Liver (tissue), 9 donors: ENCODE results near the gene C10orf71. TPM values are rescaled to one million over a fixed set of nuclear protein-coding genes. Genes with fewer than 3 reads are reported as not detected.

ENCODE experiments used
- DNase-seq: peaks from one replicate; pipeline ENCODE4 v3.0.0-alpha.2; 2017; ENCODE audit warnings: low spot score
- H3K27ac ChIP-seq, 2 donors: one replicate each; pipeline ENCODE4 v1.7.0; 2013; ENCODE audit warnings: inconsistent platforms in 2 of 2, low read length in 2 of 2, control low read depth in 1 of 2, low read depth in 1 of 2, mild to moderate bottlenecking in 1 of 2
- H3K27me3 ChIP-seq, 4 donors: one replicate each; pipeline versions ENCODE4 v1.6.1 to v1.7.0; 2013; ENCODE audit warnings: low read length in 3 of 4, inconsistent platforms in 1 of 4, mild to moderate bottlenecking in 1 of 4, moderate library complexity in 1 of 4; ENCODE audit not compliant: control insufficient read depth in 4 of 4, insufficient read depth in 4 of 4
- H3K36me3 ChIP-seq, 4 donors: one replicate each; pipeline versions ENCODE4 v1.6.1 to v1.7.0; 2013; ENCODE audit warnings: low read length in 3 of 4, mild to moderate bottlenecking in 3 of 4, low read depth in 1 of 4, moderate library complexity in 1 of 4; ENCODE audit not compliant: control insufficient read depth in 4 of 4, insufficient read depth in 3 of 4
- H3K4me1 ChIP-seq, 4 donors: one replicate each; pipeline versions ENCODE4 v1.6.1 to v1.7.0; 2013; ENCODE audit warnings: low read length in 3 of 4, mild to moderate bottlenecking in 3 of 4, moderate library complexity in 1 of 4; ENCODE audit not compliant: control insufficient read depth in 4 of 4, insufficient read depth in 4 of 4
- H3K4me3 ChIP-seq, 3 donors: one replicate each; pipeline versions ENCODE4 v1.6.1 to v1.7.0; 2013; ENCODE audit warnings: low read length in 3 of 3, control low read depth in 1 of 3, low read depth in 1 of 3, mild to moderate bottlenecking in 1 of 3
- H3K9ac ChIP-seq, 2 donors: one replicate each; pipeline ENCODE4 v1.7.0; 2013; ENCODE audit warnings: low read length in 2 of 2, mild to moderate bottlenecking in 2 of 2, moderate library complexity in 2 of 2, control low read depth in 1 of 2, low read depth in 1 of 2
- H3K9me3 ChIP-seq, 4 donors: one replicate each; pipeline versions ENCODE4 v1.6.1 to v1.7.0; 2013; ENCODE audit warnings: low read length in 3 of 4; ENCODE audit not compliant: control insufficient read depth in 4 of 4
- HNF4A ChIP-seq, 2 donors: conservative IDR thresholded peaks; 2 replicates each; pipeline ENCODE4 v1.6.1; 2016; ENCODE audit warnings: antibody characterized with exemption in 2 of 2, mild to moderate bottlenecking in 2 of 2
- JUND ChIP-seq, 2 donors: IDR thresholded peaks; 2 replicates each; pipeline ENCODE4 v1.6.1; 2016; ENCODE audit warnings: antibody characterized with exemption in 2 of 2
- RXRA ChIP-seq, 2 donors: IDR thresholded peaks; 2 replicates each; pipeline ENCODE4 v1.6.1; 2017 to 2018; ENCODE audit warnings: antibody characterized with exemption in 2 of 2, mild to moderate bottlenecking in 1 of 2
- SP1 ChIP-seq: IDR thresholded peaks from 2 replicates; pipeline ENCODE4 v1.6.1; 2018; ENCODE audit warnings: antibody characterized with exemption, mild to moderate bottlenecking
- TAF1 ChIP-seq: conservative IDR thresholded peaks from 2 replicates; pipeline ENCODE4 v1.6.1; 2016; ENCODE audit warnings: antibody characterized with exemption, mild to moderate bottlenecking
- WGBS: extraction: QIAGEN DNeasy Blood & Tissue Kit; methylation state at CpG from one replicate; pipeline ENCODE4 v1.1.7; 2013; 5-methylcytosine and 5-hydroxymethylcytosine counted together
- polyA plus RNA-seq, 2 donors: library from polyadenylated mRNA; stranded (reverse) in 1 of 2; unstranded in 1 of 2; fragments of 200-250 nt in 1 of 2; fragments of >200 nt in 1 of 2; fragmentation: Nextera tagmentation in 1 of 2; extraction: Ambion mirVana in 1 of 2; gene quantifications; one replicate each; pipeline versions ENCODE4 v1.2.1 to v1.2.3, GENCODE V29; 2013 to 2015
- total RNA-seq, 2 donors: library from RNA; depleted of rRNA; stranded (reverse); fragments of >200 nt; gene quantifications; one replicate each; pipeline ENCODE4 v1.2.3, GENCODE V29; 2014
- TF ChIP-seq, protein P1 (sequence below): IDR thresholded peaks from 2 replicates; pipeline ENCODE4 v1.6.1; 2016; ENCODE audit warnings: antibody characterized with exemption, mild to moderate bottlenecking
- TF ChIP-seq, protein P2 (sequence below): IDR thresholded peaks from 2 replicates; pipeline ENCODE4 v1.6.1; 2016; ENCODE audit warnings: antibody characterized with exemption
- TF ChIP-seq, protein P3 (sequence below): IDR thresholded peaks from 2 replicates; pipeline ENCODE4 v1.6.1; 2016; ENCODE audit warnings: antibody characterized with exemption
- TF ChIP-seq, protein P4 (sequence below): IDR thresholded peaks from 2 replicates; pipeline ENCODE4 v1.6.1; 2016; ENCODE audit warnings: antibody characterized with exemption
- donor health status: healthy.
- donor health status: healthy.
- donor health status: healthy.
- donor health status: healthy.
- donor health status: healthy.

Gene C10orf71
- total and polyA plus RNA-seq, 4 donors, result 0.03 TPM; not detected in 3

DNA sequence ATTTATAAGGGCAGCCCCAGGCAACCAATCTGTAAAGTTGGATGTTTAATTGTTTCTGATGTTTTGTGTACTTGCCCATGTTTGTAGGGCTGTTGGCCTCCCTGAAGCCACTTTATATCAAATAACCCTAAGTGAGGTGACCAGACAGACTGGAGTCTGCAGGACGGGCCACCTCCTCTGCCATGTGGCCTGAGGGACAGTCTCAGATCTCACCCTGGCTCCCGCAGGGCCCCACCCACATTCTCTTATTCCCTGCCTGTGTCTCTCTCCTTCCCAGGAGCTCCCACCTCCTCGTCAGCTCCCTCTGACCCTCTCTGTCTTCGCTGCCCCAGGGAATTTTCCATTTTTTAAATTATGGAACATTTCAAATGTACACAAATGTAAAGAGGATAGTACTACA, 9.5 kb upstream of the C10orf71 start:
- Histone ChIP-seq H3K4me1 (no peaks in the 10 kb centered on the region), H3K9ac (no peak overlapping the region), H3K27ac (no peak overlapping the region), H3K9me3 (no peaks in the 10 kb centered on the region), H3K36me3 (no peaks in the 10 kb centered on the region), H3K27me3 (no peaks in the 10 kb centered on the region), H3K4me3 (no peak overlapping the region)
- TF ChIP-seq, protein P1, sequence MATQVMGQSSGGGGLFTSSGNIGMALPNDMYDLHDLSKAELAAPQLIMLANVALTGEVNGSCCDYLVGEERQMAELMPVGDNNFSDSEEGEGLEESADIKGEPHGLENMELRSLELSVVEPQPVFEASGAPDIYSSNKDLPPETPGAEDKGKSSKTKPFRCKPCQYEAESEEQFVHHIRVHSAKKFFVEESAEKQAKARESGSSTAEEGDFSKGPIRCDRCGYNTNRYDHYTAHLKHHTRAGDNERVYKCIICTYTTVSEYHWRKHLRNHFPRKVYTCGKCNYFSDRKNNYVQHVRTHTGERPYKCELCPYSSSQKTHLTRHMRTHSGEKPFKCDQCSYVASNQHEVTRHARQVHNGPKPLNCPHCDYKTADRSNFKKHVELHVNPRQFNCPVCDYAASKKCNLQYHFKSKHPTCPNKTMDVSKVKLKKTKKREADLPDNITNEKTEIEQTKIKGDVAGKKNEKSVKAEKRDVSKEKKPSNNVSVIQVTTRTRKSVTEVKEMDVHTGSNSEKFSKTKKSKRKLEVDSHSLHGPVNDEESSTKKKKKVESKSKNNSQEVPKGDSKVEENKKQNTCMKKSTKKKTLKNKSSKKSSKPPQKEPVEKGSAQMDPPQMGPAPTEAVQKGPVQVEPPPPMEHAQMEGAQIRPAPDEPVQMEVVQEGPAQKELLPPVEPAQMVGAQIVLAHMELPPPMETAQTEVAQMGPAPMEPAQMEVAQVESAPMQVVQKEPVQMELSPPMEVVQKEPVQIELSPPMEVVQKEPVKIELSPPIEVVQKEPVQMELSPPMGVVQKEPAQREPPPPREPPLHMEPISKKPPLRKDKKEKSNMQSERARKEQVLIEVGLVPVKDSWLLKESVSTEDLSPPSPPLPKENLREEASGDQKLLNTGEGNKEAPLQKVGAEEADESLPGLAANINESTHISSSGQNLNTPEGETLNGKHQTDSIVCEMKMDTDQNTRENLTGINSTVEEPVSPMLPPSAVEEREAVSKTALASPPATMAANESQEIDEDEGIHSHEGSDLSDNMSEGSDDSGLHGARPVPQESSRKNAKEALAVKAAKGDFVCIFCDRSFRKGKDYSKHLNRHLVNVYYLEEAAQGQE, result no peak
- TF ChIP-seq, protein P2, sequence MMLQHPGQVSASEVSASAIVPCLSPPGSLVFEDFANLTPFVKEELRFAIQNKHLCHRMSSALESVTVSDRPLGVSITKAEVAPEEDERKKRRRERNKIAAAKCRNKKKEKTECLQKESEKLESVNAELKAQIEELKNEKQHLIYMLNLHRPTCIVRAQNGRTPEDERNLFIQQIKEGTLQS, result no peak
- no peak for TF ChIP-seq HNF4A (conservative IDR thresholded peaks at IDR 0.05)
- no peak for DNase-seq
- 50% methylated on average over 4 of the region's 4 CpGs for WGBS

DNA sequence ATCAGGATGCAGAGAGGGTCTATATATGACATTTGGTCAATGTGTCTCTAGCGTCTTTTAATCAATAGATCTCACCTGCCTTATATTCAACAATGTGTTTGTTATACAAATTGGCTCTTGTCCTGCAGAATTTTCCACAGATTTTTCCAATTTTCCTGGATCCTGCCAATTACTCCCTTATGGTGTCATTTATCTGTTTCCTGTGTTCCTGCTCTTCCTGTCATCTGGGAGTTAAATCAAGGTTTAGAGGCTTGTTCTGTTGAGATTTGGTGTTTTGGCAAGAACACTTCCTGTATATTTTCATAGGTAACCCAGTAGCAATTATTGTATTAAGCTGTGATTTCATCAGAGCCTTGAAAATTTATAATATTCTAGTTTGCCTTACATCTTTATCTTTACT, 8.8 kb upstream of the C10orf71 start:
- H3K9me3 ChIP-seq, result no peaks in the 10 kb centered on the region
- no peak overlapping the region for H3K4me3 ChIP-seq
- 31% methylated on average over 1 of the region's 1 CpG for WGBS
- no peaks in the 10 kb centered on the region for H3K4me1 ChIP-seq
- no peak overlapping the region for H3K9ac ChIP-seq
- TF ChIP-seq HNF4A (conservative IDR thresholded peaks at IDR 0.05), result no peak
- TF ChIP-seq RXRA (IDR thresholded peaks at IDR 0.05), result no peak
- no peak for TF ChIP-seq SP1
- no peak for DNase-seq
- no peak overlapping the region for H3K27ac ChIP-seq
- no peaks in the 10 kb centered on the region for H3K27me3 ChIP-seq
- H3K36me3 ChIP-seq, result no peaks in the 10 kb centered on the region

DNA sequence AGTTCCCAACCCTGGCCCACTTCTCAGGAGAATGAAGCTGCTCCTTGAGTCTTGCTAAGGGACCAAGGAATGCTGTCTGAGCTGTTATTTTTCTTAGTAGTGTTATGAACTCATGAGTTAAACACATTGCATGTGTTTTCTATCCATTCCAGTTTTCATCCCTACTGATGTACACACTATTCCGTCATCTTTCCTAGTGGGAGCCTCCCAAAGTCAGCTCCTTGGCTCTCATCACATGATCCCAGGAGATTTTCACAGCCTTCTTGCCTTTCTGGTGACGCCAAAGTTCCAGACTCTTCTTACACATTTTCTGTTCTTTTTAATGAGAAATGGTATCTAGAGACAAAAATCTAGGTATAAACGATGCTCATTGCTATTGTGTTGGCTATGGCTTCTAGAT, 8.4 kb upstream of the C10orf71 start:
- Histone ChIP-seq H3K27me3 (no peaks in the 10 kb centered on the region), H3K36me3 (no peaks in the 10 kb centered on the region), H3K4me3 (no peak overlapping the region), H3K4me1 (no peaks in the 10 kb centered on the region), H3K27ac (no peak overlapping the region), H3K9me3 (no peaks in the 10 kb centered on the region), H3K9ac (no peak overlapping the region)
- TF ChIP-seq JUND (IDR thresholded peaks at IDR 0.05) (no peak), RXRA (IDR thresholded peaks at IDR 0.05) (no peak), TAF1 (no peak)
- TF ChIP-seq, protein P3, sequence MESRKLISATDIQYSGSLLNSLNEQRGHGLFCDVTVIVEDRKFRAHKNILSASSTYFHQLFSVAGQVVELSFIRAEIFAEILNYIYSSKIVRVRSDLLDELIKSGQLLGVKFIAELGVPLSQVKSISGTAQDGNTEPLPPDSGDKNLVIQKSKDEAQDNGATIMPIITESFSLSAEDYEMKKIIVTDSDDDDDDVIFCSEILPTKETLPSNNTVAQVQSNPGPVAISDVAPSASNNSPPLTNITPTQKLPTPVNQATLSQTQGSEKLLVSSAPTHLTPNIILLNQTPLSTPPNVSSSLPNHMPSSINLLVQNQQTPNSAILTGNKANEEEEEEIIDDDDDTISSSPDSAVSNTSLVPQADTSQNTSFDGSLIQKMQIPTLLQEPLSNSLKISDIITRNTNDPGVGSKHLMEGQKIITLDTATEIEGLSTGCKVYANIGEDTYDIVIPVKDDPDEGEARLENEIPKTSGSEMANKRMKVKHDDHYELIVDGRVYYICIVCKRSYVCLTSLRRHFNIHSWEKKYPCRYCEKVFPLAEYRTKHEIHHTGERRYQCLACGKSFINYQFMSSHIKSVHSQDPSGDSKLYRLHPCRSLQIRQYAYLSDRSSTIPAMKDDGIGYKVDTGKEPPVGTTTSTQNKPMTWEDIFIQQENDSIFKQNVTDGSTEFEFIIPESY, result no peak
- TF ChIP-seq, protein P4, sequence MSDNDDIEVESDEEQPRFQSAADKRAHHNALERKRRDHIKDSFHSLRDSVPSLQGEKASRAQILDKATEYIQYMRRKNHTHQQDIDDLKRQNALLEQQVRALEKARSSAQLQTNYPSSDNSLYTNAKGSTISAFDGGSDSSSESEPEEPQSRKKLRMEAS, result no peak
- WGBS, result 76% methylated on average over 3 of the region's 3 CpGs
- no peak for DNase-seq
